Measurements from ENCODE around the gene TOP2A.

GRCh38 chr17:40425741-40426140 is 8.0 kb upstream of the TOP2A start:
- TF ChIP-seq CTCF (IDR thresholded peaks at IDR 0.05 in 8 of 11, conservative IDR thresholded peaks at IDR 0.05 in 3 of 11), result no peak
- no peak for TF ChIP-seq POLR2AphosphoS5 (IDR thresholded peaks at IDR 0.05)
- no peak for TF ChIP-seq POLR2A (IDR thresholded peaks at IDR 0.05)
